ENCODE results near the gene HS1BP3. TPM values are rescaled to one million over a fixed set of nuclear protein-coding genes. Genes with fewer than 3 reads are reported as not detected.

The HS1BP3 gene
- total and polyA plus RNA-seq, 9 of the 15 experiments (the other 6 are each of a cell fraction or from before 2014, with no cell fraction given) = 0.41 to 8.3 (median 5.9) TPM

GRCh38 chr2:20635675-20636584 lies 15.0 kb downstream of the HS1BP3 start (continued):
- TF ChIP-seq MEIS2 (IDR thresholded peaks at IDR 0.05; ENCODE audit: partially characterized antibody) (no peak), MECOM (CRISPR knock-in tag; IDR thresholded peaks at IDR 0.05) (no peak), ZEB2 (IDR thresholded peaks at IDR 0.05) (no peak), SRSF1 (IDR thresholded peaks at IDR 0.05; ENCODE audit: low read depth, low read length) (no peak), HDAC1 (IDR thresholded peaks at IDR 0.05) (no peak), TEAD1 (CRISPR knock-in tag; IDR thresholded peaks at IDR 0.05) (0 out of 4 replicates have a peak, but pooled peaks of 1 of the 2 experiments have one; percentile 52), ZNF408 (CRISPR knock-in tag; IDR thresholded peaks at IDR 0.05; ENCODE audit: low read depth) (no peak), PRMT5 (CRISPR knock-in tag; IDR thresholded peaks at IDR 0.05) (no peak), MTA1 (IDR thresholded peaks at IDR 0.05; ENCODE audit: borderline replicate concordance) (no peak), PYGO2 (tag; IDR thresholded peaks at IDR 0.05) (no peak), ZFP30 (CRISPR knock-in tag; IDR thresholded peaks at IDR 0.05; ENCODE audit: borderline replicate concordance) (no peak), YY1 (IDR thresholded peaks at IDR 0.05; ENCODE audit: borderline replicate concordance in 1 of 3, control insufficient read depth in 1 of 3, extremely low read depth in 1 of 3, insufficient read depth in 3 of 3, insufficient read length in 1 of 3, insufficient replicate concordance in 2 of 3, low read depth in 1 of 3, low read length in 2 of 3) (peak in 2 of 3 experiments; percentile 73 to 77), FOXA3 (CRISPR knock-in tag; conservative IDR thresholded peaks at IDR 0.05 in 1 of 2, IDR thresholded peaks at IDR 0.05 in 1 of 2) (0 out of 4 replicates have a peak, but pooled peaks of 1 of the 2 experiments have one; percentile 19), SOX6 (IDR thresholded peaks at IDR 0.05) (0 out of 2 replicates have a peak, but pooled peaks have one; percentile 22), SIX5 (IDR thresholded peaks at IDR 0.05; ENCODE audit: borderline replicate concordance in 1 of 2, insufficient read depth in 1 of 2, low read depth in 1 of 2, low read length in 2 of 2) (no peak), STAG1 (CRISPR knock-in tag; IDR thresholded peaks at IDR 0.05; ENCODE audit: borderline replicate concordance) (peak; percentile 97), KLF16 (IDR thresholded peaks at IDR 0.05) (no peak), PML (IDR thresholded peaks at IDR 0.05; ENCODE audit: low read length) (no peak), ZNF696 (CRISPR knock-in tag; conservative IDR thresholded peaks at IDR 0.05) (no peak), ZFX (CRISPR knock-in tag; IDR thresholded peaks at IDR 0.05) (no peak), ZNF140 (CRISPR knock-in tag; IDR thresholded peaks at IDR 0.05) (no peak), ZNF431 (CRISPR knock-in tag; IDR thresholded peaks at IDR 0.05) (no peak), RAD21 (CRISPR knock-in tag; conservative IDR thresholded peaks at IDR 0.05 in 1 of 2, IDR thresholded peaks at IDR 0.05 in 1 of 2) (peak; percentile 99 to 100), FOXA1 (IDR thresholded peaks at IDR 0.05; ENCODE audit: borderline replicate concordance) (no peak)
- TF ChIP-seq, protein P1, sequence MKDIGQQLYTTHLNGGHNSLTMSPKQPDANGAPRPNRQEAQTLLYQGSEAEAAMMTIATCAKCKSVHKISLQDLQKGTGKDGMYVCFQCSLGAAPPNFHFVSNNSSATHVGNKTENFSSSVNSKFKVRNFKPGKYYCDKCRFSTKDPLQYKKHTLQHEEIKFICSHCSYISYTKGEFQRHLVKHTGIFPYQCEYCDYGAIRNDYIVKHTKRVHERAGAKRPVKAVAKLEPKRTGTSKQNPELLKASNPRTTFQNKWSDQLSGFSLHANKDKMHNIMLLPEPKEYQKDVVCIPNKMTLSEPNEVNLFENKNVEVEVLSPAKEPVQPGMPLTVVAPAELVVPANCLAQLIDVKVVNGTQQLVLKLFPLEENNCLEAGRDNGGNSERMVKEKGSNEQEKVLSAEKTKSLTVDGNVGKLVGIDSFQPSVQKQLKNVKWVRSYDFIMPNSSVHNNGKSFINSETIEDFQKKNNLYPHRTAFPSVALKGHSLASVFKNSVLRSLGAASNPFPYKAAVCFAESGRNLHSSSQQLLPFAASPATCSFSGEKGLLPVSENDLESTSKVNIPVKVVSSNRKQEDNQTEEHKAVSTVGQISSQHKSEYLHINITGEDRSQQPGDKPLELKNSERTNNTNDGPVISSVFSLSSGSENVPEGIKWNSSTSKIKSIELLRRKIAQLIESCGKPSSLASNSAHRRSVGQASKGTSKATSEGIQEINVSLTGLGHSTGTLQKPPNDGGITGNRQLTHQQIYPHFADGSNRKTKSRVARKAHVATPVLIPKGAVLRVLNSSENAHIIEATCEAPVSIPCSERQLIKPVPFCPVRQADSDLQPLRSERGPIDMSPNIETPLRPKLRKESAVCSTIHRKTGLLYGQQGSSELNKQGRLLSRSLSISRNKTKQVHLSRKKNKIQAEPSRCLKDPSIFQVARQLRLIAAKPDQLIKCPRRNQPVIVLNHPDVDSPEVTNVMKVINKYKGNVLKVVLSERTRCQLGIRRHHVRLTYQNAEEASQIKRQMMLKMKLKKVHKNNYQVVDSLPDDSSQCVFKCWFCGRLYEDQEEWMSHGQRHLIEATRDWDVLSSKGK (CRISPR knock-in tag; IDR thresholded peaks at IDR 0.05) = no peak
